Measurements from ENCODE around the gene PDXDC1.

PDXDC1 gene

DNA sequence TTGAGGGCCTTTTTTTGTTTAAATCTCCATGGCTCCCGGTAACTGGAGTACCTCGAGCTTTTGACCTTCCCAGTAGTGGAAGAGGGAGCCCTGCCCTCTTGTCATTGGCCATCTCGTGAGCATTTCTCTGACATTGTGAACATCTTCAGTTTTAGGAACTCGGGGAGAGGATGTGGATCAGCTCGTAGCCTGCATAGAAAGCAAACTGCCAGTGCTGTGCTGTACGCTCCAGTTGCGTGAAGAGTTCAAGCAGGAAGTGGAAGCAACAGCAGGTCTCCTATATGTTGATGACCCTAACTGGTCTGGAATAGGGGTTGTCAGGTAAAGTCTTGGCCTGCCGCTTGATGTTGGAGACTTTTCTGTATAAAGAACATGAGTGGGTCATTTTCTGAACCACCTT lies 56.8 kb downstream of the PDXDC1 start:
- Histone ChIP-seq H3K4me3 (ENCODE audit: low read length) (no peak overlapping the region), H3K27me3 (replicated peaks; ENCODE audit: control insufficient read depth, insufficient read depth, low read length) (no peaks in the 10 kb centered on the region), H3K36me3 (ENCODE audit: control insufficient read depth, insufficient read depth, low read length, severe bottlenecking) (peaks cover 81% of the 10 kb centered on the region), H3K9ac (ENCODE audit: low read length) (no peak overlapping the region), H3K4me1 (ENCODE audit: control insufficient read depth, insufficient read depth, low read length) (peaks cover 24% of the 10 kb centered on the region), H3K9me3 (ENCODE audit: control insufficient read depth, low read length) (no peaks in the 10 kb centered on the region)
- DNase-seq (ENCODE audit: low read depth) = no peak

DNA sequence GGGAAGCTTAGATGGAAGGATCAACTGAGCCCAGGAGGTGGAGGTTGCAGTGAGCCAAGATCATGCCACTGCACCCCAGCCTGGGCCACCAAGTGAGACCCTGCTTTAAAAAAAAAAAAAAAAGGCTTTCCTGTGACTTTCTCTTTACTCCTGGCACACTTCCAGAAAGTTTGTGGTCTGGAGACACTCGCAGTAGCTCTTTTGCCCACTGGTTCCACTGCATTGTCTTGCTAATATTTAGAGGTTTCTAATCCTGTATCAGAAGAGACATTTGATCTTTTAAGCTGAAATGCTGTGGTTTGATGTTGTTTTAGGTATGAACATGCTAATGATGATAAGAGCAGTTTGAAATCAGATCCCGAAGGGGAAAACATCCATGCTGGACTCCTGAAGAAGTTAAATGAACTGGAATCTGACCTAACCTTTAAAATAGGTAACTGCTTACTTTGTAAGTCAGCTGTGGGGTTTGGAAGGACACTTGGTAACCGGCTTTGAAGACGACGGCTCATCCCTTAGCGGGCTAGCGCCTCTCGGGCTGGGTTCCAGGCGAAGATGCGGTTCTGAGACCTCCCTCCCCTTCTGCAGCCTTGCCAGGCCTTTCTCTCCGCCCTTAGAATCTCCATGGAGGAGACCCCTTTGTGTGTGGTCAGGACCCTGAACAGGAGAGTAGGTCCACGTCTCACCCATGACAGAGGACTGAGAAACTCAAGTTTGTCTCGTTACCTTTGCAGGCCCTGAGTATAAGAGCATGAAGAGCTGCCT lies 57.9 kb downstream of the PDXDC1 start:
- Histone ChIP-seq H3K9me3 (ENCODE audit: control insufficient read depth, low read length) (no peaks in the 10 kb centered on the region), H3K36me3 (ENCODE audit: control insufficient read depth, insufficient read depth, low read length, severe bottlenecking) (peaks cover 87% of the 10 kb centered on the region), H3K9ac (ENCODE audit: low read length) (no peak overlapping the region), H3K4me1 (ENCODE audit: control insufficient read depth, insufficient read depth, low read length) (peaks cover 21% of the 10 kb centered on the region), H3K4me3 (ENCODE audit: low read length) (no peak overlapping the region), H3K27me3 (replicated peaks; ENCODE audit: control insufficient read depth, insufficient read depth, low read length) (no peaks in the 10 kb centered on the region)
- no peak for DNase-seq (ENCODE audit: low read depth)

DNA sequence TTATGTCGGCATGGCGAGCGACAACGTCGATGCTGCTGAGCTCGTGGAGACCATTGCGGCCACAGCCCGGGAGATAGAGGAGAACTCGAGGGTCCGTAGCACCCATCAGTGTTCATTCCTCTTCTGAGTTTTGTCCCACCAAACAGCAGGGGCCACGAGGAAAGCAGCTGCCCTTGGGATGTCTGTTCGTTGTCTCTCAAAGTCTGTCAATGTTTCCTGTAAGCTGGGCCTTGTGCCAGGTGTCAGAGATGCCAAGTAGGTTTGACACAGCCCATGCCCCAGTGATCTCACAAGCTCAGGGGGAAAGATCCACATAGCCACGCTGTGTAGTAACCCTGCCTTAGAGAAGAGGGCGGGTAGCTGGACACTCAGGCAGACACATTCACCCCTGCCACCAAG lies 58.5 kb downstream of the PDXDC1 start:
- Histone ChIP-seq H3K36me3 (ENCODE audit: control insufficient read depth, insufficient read depth, low read length, severe bottlenecking) (peaks cover 92% of the 10 kb centered on the region), H3K4me3 (ENCODE audit: low read length) (no peak overlapping the region), H3K9ac (ENCODE audit: low read length) (no peak overlapping the region), H3K4me1 (ENCODE audit: control insufficient read depth, insufficient read depth, low read length) (peaks cover 21% of the 10 kb centered on the region), H3K9me3 (ENCODE audit: control insufficient read depth, low read length) (no peaks in the 10 kb centered on the region), H3K27me3 (replicated peaks; ENCODE audit: control insufficient read depth, insufficient read depth, low read length) (no peaks in the 10 kb centered on the region)
- DNase-seq (ENCODE audit: low read depth) = no peak

DNA sequence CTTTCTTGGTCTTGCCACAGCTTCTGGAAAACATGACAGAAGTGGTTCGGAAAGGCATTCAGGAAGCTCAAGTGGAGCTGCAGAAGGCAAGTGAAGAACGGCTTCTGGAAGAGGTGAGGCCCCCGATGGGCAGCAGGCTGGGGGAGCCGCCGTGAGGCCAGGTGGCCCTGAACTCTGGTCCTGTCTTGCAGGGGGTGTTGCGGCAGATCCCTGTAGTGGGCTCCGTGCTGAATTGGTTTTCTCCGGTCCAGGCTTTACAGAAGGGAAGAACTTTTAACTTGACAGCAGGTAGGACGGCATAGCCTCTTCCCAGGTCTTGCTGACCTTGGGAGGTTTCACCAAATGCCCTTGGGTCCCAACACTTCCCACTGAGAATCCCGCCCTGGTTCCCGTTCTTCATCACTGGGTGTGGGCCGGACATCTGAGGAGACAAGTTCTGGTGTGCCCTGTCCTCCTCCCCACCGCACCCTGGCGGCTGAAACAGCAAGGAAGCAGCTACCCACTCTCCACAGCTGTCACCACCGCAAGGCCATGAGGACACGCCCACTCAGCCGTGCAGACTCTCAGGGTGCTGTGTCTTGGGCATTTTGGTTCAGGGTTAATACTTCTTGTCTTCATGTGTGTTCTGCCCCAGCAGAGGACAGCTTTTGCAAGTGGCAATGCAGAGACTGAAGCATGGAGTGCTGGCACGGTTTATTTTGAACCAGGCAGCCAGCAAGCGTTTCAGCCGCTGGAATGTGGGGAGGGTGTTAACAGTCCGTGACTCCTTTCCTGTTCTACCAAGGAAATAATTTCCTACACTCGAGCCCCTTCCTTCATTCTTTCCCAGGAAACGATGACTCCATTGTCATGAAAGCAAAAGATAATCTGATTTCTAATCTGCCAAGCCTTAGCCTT lies 59.7 kb downstream of the PDXDC1 start:
- DNase-seq (ENCODE audit: low read depth) = no peak
- H3K4me1 ChIP-seq (ENCODE audit: control insufficient read depth, insufficient read depth, low read length) = peaks cover 21% of the 10 kb centered on the region
- H3K36me3 ChIP-seq (ENCODE audit: control insufficient read depth, insufficient read depth, low read length, severe bottlenecking) = peaks cover 93% of the 10 kb centered on the region
- no peaks in the 10 kb centered on the region for H3K27me3 ChIP-seq (replicated peaks; ENCODE audit: control insufficient read depth, insufficient read depth, low read length)
- H3K9ac ChIP-seq (ENCODE audit: low read length) = no peak overlapping the region
- H3K4me3 ChIP-seq (ENCODE audit: low read length) = no peak overlapping the region
- H3K9me3 ChIP-seq (ENCODE audit: control insufficient read depth, low read length) = no peaks in the 10 kb centered on the region

DNA sequence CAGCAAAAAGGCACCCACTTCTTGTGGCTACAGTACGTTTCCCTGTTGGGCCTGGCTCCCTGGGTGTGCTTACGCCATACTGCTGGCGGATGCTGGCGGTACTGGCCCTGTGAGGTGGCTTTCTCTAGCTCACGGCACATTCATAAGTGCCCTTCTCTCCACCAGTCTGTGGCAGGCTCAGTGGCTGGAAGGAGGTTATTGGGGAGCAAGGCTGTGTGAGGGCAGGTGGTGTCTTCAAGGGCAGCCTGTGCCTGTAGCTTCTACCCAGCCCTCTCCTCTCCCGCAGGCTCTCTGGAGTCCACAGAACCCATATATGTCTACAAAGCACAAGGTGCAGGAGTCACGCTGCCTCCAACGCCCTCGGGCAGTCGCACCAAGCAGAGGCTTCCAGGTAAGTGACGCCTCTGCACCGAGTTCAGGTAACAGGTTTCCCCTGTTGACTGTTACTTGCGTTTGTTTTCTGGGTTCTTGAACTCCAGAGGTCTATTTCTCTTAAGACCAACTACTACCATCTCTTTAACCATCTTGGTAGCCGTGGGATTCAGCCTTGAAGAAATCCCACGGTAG lies 60.4 kb downstream of the PDXDC1 start:
- Histone ChIP-seq H3K9ac (ENCODE audit: low read length) (no peak overlapping the region), H3K4me1 (ENCODE audit: control insufficient read depth, insufficient read depth, low read length) (peaks cover 21% of the 10 kb centered on the region), H3K36me3 (ENCODE audit: control insufficient read depth, insufficient read depth, low read length, severe bottlenecking) (peaks cover 96% of the 10 kb centered on the region), H3K9me3 (ENCODE audit: control insufficient read depth, low read length) (no peaks in the 10 kb centered on the region), H3K27me3 (replicated peaks; ENCODE audit: control insufficient read depth, insufficient read depth, low read length) (no peaks in the 10 kb centered on the region), H3K4me3 (ENCODE audit: low read length) (no peak overlapping the region)
- DNase-seq (ENCODE audit: low read depth) = no peak

DNA sequence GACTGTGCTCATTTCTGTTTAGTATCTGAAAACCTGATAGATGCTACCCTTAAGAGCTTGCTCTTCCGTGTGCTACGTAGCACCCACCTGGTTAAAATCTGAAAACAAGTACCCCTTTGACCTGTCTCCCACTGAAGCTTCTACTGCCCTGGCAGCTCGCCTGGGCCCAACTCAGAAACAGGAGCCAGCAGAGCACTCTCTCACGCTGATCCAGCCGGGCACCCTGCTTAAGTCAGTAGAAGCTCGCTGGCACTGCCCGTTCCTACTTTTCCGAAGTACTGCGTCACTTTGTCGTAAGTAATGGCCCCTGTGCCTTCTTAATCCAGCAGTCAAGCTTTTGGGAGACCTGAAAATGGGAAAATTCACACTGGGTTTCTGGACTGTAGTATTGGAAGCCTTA lies 62.2 kb downstream of the PDXDC1 start:
- H3K9ac ChIP-seq (ENCODE audit: low read length) = no peak overlapping the region
- no peak for DNase-seq (ENCODE audit: low read depth)
- H3K4me1 ChIP-seq (ENCODE audit: control insufficient read depth, insufficient read depth, low read length) = peaks cover 29% of the 10 kb centered on the region
- H3K9me3 ChIP-seq (ENCODE audit: control insufficient read depth, low read length) = no peaks in the 10 kb centered on the region
- H3K36me3 ChIP-seq (ENCODE audit: control insufficient read depth, insufficient read depth, low read length, severe bottlenecking) = peaks cover 92% of the 10 kb centered on the region
- no peaks in the 10 kb centered on the region for H3K27me3 ChIP-seq (replicated peaks; ENCODE audit: control insufficient read depth, insufficient read depth, low read length)
- no peak overlapping the region for H3K4me3 ChIP-seq (ENCODE audit: low read length)

DNA sequence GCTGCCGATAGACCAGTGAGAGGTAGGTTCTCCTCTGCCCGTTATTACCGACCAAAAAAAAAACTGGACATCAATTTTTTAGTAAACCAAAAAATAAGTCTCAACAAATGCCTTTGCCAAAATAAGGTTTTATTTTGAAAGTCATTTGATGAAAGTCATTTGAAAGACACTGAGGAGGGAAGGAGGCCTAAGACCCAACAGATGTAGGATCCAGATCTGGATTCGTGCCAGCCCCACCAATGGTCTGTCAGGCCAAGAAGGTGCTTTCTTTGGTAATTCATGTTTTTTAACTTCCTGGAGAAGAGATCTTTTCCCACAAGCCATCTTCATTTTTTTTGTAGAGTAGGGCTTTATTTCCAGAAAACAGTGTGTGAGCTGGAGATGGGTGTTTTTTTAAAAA lies 62.9 kb downstream of the PDXDC1 start:
- Histone ChIP-seq H3K4me3 (ENCODE audit: low read length) (no peak overlapping the region), H3K27me3 (replicated peaks; ENCODE audit: control insufficient read depth, insufficient read depth, low read length) (no peaks in the 10 kb centered on the region), H3K4me1 (ENCODE audit: control insufficient read depth, insufficient read depth, low read length) (peaks cover 29% of the 10 kb centered on the region), H3K9me3 (ENCODE audit: control insufficient read depth, low read length) (no peaks in the 10 kb centered on the region), H3K36me3 (ENCODE audit: control insufficient read depth, insufficient read depth, low read length, severe bottlenecking) (peaks cover 85% of the 10 kb centered on the region), H3K9ac (ENCODE audit: low read length) (no peak overlapping the region)
- DNase-seq (ENCODE audit: low read depth) = no peak

DNA sequence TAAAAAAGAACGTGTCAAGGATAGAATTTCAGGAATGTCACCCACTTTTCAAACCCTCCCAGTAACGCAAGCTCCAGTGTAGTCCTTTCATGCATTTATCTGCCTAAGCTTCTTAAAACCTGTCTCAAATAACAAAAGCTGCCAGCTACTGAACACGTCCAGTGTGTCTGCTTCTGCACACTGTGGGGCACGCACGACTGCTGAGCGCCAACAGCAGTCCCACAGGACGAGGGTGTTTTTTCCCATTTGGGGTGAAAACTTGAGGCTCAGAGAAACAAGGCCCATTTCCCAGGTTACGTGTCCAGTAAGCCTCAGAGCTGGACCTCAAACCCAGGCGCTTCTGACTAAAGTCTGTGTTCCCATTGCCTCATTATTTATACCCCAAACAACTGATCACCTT lies 63.9 kb downstream of the PDXDC1 start:
- no peak for DNase-seq (ENCODE audit: low read depth)
- H3K4me3 ChIP-seq (ENCODE audit: low read length) = no peak overlapping the region
- no peaks in the 10 kb centered on the region for H3K27me3 ChIP-seq (replicated peaks; ENCODE audit: control insufficient read depth, insufficient read depth, low read length)
- H3K9ac ChIP-seq (ENCODE audit: low read length) = no peak overlapping the region
- H3K36me3 ChIP-seq (ENCODE audit: control insufficient read depth, insufficient read depth, low read length, severe bottlenecking) = peaks cover 76% of the 10 kb centered on the region
- no peaks in the 10 kb centered on the region for H3K9me3 ChIP-seq (ENCODE audit: control insufficient read depth, low read length)
- H3K4me1 ChIP-seq (ENCODE audit: control insufficient read depth, insufficient read depth, low read length) = peaks cover 20% of the 10 kb centered on the region

DNA sequence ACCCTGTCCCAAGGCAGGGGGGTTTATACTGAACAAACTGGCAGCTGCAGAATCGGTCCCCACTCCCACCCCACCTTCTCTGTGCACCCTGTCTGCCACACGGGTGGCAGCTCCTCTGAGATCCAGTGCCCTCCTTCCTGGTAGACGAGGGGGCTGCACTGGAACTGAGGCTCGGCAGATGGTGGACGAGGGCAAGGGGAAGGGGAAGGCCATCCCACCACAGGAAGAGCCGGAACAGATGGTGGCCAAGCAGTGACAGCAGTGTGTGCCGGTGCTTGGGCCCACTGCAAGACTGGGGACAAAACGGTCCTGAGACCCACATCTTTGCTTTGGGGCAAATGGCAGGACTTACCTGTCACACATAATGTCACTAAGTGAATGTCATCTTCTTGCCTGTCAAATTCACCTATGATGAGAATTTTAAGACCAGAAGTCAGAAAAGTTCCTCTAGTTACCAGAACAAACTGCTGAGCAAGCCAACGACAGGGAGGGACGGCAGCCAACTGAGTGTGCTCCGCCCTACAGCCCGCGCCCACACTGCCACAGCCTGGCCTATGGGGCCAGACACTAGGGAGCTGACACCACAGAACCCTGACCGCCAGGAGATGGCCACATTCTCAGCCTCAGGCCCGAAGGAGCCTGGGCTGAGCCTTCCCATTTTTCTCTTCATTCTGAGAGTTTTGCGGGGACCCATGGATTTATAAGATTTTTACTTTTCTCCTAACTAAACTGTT lies 66.6 kb downstream of the PDXDC1 start:
- DNase-seq (ENCODE audit: low read depth) = peak; percentile 52
- Histone ChIP-seq H3K4me3 (ENCODE audit: low read length) (no peak overlapping the region), H3K4me1 (ENCODE audit: control insufficient read depth, insufficient read depth, low read length) (peaks cover 13% of the 10 kb centered on the region), H3K27me3 (replicated peaks; ENCODE audit: control insufficient read depth, insufficient read depth, low read length) (no peaks in the 10 kb centered on the region), H3K36me3 (ENCODE audit: control insufficient read depth, insufficient read depth, low read length, severe bottlenecking) (peaks cover 61% of the 10 kb centered on the region), H3K9ac (ENCODE audit: low read length) (peak overlapping the region; percentile 45), H3K9me3 (ENCODE audit: control insufficient read depth, low read length) (no peaks in the 10 kb centered on the region)

DNA sequence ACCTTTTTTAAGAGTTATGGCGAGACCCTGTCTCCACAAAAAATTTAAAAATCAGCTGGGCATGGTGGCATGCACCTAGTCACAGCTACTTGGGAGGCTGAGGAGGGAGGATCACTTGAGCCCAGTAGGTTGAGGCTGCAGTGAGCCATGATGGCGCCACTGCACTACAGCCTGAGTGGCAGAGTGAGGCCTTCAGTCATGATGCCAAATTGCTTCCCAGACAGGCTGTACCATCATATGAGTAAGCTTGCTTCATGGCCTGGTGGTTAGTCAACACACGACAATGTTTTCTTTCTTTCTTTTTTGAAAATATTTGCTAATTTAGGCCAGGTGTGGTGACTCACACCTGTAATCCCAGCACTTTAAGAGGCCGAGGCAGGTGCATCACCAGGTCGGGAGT lies 68.5 kb downstream of the PDXDC1 start:
- DNase-seq (ENCODE audit: low read depth) = no peak
- Histone ChIP-seq H3K4me3 (ENCODE audit: low read length) (no peak overlapping the region), H3K9ac (ENCODE audit: low read length) (no peak overlapping the region), H3K4me1 (ENCODE audit: control insufficient read depth, insufficient read depth, low read length) (peaks cover 13% of the 10 kb centered on the region), H3K27me3 (replicated peaks; ENCODE audit: control insufficient read depth, insufficient read depth, low read length) (no peaks in the 10 kb centered on the region), H3K36me3 (ENCODE audit: control insufficient read depth, insufficient read depth, low read length, severe bottlenecking) (peaks cover 53% of the 10 kb centered on the region), H3K9me3 (ENCODE audit: control insufficient read depth, low read length) (no peaks in the 10 kb centered on the region)

DNA sequence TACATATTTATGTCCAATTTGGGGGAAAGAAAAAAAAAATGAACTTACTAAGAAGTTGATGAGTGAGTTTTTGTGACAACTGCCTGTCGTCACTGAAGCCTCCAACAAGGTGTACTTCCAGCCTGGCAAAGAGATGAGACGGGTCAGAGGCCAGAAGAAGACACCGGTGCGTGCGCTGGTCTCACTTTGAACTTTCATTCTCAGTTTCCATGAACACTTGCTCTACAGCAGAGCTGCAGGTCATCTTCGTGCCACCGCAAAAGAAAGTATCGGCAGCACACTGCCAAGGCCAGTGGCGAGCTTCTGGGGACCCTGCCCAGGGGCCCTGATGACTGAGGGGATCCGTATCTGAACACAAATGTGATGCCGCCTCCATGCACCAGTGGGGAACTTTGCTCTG lies 69.5 kb downstream of the PDXDC1 start:
- Histone ChIP-seq H3K27me3 (replicated peaks; ENCODE audit: control insufficient read depth, insufficient read depth, low read length) (no peaks in the 10 kb centered on the region), H3K9me3 (ENCODE audit: control insufficient read depth, low read length) (no peaks in the 10 kb centered on the region), H3K36me3 (ENCODE audit: control insufficient read depth, insufficient read depth, low read length, severe bottlenecking) (peaks cover 43% of the 10 kb centered on the region), H3K4me1 (ENCODE audit: control insufficient read depth, insufficient read depth, low read length) (peaks cover 13% of the 10 kb centered on the region), H3K9ac (ENCODE audit: low read length) (no peak overlapping the region), H3K4me3 (ENCODE audit: low read length) (no peak overlapping the region)
- DNase-seq (ENCODE audit: low read depth) = no peak

Data from adipocyte (in vitro differentiated cells).